Measurements from ENCODE around the gene IFT80. TPM values are rescaled to one million over a fixed set of nuclear protein-coding genes. Genes with fewer than 3 reads are reported as not detected.

Gene IFT80
- polyA plus RNA-seq, 3 donors: 1.3 to 7.7 (median 1.4) TPM

DNA sequence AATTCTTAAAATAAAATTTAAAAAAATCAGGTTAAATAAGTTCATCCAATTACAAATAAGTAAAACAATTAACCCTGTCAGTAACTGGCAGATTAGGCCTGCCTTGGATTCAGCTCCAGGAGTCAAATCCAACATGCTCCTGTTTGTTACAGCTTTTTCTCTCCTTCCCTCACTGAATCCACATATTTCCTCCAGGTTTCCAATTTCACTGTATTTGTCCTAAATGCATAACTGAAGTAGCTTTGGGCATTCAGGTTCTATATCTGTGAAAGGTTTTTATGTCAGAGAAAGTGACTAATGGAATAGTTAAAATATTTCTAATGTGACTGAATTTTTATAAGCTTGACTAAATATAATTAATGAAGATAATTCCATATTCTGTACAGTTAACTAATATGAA lies 79.7 kb downstream of the IFT80 start:
- Mint-ChIP-seq H3K27me3 (ENCODE audit: low read depth in 3 of 3) (no peaks in the 10 kb centered on the region), H3K4me1 (no peaks in the 10 kb centered on the region)
- no peak overlapping the region for H3K27ac ChIP-seq (ENCODE audit: low read depth in 1 of 2, low read length in 2 of 2)

GRCh38 chr3:160314995-160315394 lies 84.0 kb downstream of the IFT80 start:
- H3K4me3 ChIP-seq (replicated peaks in 1 of 3; ENCODE audit: low read depth in 2 of 3, low read length in 3 of 3): no peak overlapping the region
- H3K9me3 ChIP-seq (replicated peaks in 1 of 2; ENCODE audit: control insufficient read depth in 1 of 2, insufficient read depth in 1 of 2, low read length in 2 of 2): no peaks in the 10 kb centered on the region
- peaks cover 9 to 11% of the 10 kb centered on the region in 2 donors for H3K36me3 Mint-ChIP-seq
- H3K36me3 ChIP-seq (replicated peaks in 1 of 2; ENCODE audit: control insufficient read depth in 1 of 2, insufficient read depth in 2 of 2, low read length in 2 of 2): no peaks in the 10 kb centered on the region
- H3K4me1 Mint-ChIP-seq: no peaks in the 10 kb centered on the region
- no peak for TF ChIP-seq CTCF (IDR thresholded peaks at IDR 0.05)
- no peak overlapping the region for H3K27ac Mint-ChIP-seq
- no peaks in the 10 kb centered on the region for H4K20me1 ChIP-seq (ENCODE audit: insufficient read depth, low read length)
- H3K9ac ChIP-seq (ENCODE audit: insufficient read depth, low read length, poor library complexity, severe bottlenecking): no peak overlapping the region
- no peaks in the 10 kb centered on the region for H3K27me3 ChIP-seq (ENCODE audit: control insufficient read depth in 2 of 2, insufficient read depth in 2 of 2, low read length in 2 of 2)
- DNase-seq: no peak
- no peaks in the 10 kb centered on the region for H3K9me3 Mint-ChIP-seq
- peaks cover 0 to 3% (median 0%) of the 10 kb centered on the region in 3 donors for H3K27me3 Mint-ChIP-seq (ENCODE audit: low read depth in 3 of 3)
- H3K79me2 ChIP-seq (ENCODE audit: insufficient read depth, low read length): no peaks in the 10 kb centered on the region
- no peak overlapping the region for H3K4me3 Mint-ChIP-seq
- H3K27ac ChIP-seq (ENCODE audit: low read depth in 1 of 2, low read length in 2 of 2): no peak overlapping the region
- intact Hi-C loops (cut with micrococcal nuclease): no loop called here
- no peak overlapping the region for H2AFZ ChIP-seq (ENCODE audit: insufficient read depth, low read depth, low read length, poor library complexity, severe bottlenecking)
- no peaks in the 10 kb centered on the region for H3K4me1 ChIP-seq (ENCODE audit: control insufficient read depth in 1 of 2, insufficient read depth in 2 of 2, low read length in 2 of 2)
- H3K4me2 ChIP-seq (replicated peaks; ENCODE audit: extremely low read depth, low read length, poor library complexity, severe bottlenecking): no peak overlapping the region

More for the DNA sequence above, 79.7 kb downstream of the IFT80 start:
- no peaks in the 10 kb centered on the region for H4K20me1 ChIP-seq (ENCODE audit: insufficient read depth, low read length)
- no peaks in the 10 kb centered on the region for H3K9me3 ChIP-seq (replicated peaks in 1 of 2; ENCODE audit: control insufficient read depth in 1 of 2, insufficient read depth in 1 of 2, low read length in 2 of 2)
- H3K4me3 ChIP-seq (replicated peaks in 1 of 3; ENCODE audit: low read depth in 2 of 3, low read length in 3 of 3): no peak overlapping the region
- H3K4me1 ChIP-seq (ENCODE audit: control insufficient read depth in 1 of 2, insufficient read depth in 2 of 2, low read length in 2 of 2): no peaks in the 10 kb centered on the region
- intact Hi-C loops (cut with micrococcal nuclease): no loop called here
- no peak overlapping the region for H3K9ac ChIP-seq (ENCODE audit: insufficient read depth, low read length, poor library complexity, severe bottlenecking)
- Mint-ChIP-seq H3K9me3 (peaks cover 0 to 5% (median 1%) of the 10 kb centered on the region in 7 donors), H3K4me3 (no peak overlapping the region), H3K27ac (no peak overlapping the region), H3K36me3 (peaks cover 10 to 15% of the 10 kb centered on the region in 2 donors)
- no peak overlapping the region for H2AFZ ChIP-seq (ENCODE audit: insufficient read depth, low read depth, low read length, poor library complexity, severe bottlenecking)
- no peaks in the 10 kb centered on the region for H3K27me3 ChIP-seq (ENCODE audit: control insufficient read depth in 2 of 2, insufficient read depth in 2 of 2, low read length in 2 of 2)
- H3K36me3 ChIP-seq (replicated peaks in 1 of 2; ENCODE audit: control insufficient read depth in 1 of 2, insufficient read depth in 2 of 2, low read length in 2 of 2): no peaks in the 10 kb centered on the region
- H3K4me2 ChIP-seq (replicated peaks; ENCODE audit: extremely low read depth, low read length, poor library complexity, severe bottlenecking): no peak overlapping the region
- no peak for DNase-seq
- TF ChIP-seq CTCF (IDR thresholded peaks at IDR 0.05): no peak
- no peaks in the 10 kb centered on the region for H3K79me2 ChIP-seq (ENCODE audit: insufficient read depth, low read length)
